Body of pancreas (tissue), 4 donors: ENCODE measurements around the gene REXO4.

Source experiments
- CTCF ChIP-seq, 7 experiments: fragments of 450-650 bp in 4 of 7; fragments of 200-600 bp in 3 of 7; sonication (generic) in 3 of 7; IDR thresholded peaks; one replicate each; pipeline ENCODE4 v1.5.1; 2016 to 2019; ENCODE audit warnings: antibody characterized with exemption in 7 of 7
- POLR2A ChIP-seq, 3 donors: fragments of 450-650 bp; IDR thresholded peaks; one replicate each; pipeline ENCODE4 v1.6.1; 2016; ENCODE audit warnings: antibody characterized with exemption in 3 of 3, mild to moderate bottlenecking in 2 of 3

- TF ChIP-seq CTCF (IDR thresholded peaks at IDR 0.05), result no peak
- TF ChIP-seq POLR2A (IDR thresholded peaks at IDR 0.05), result no peak
These were observed 28.7 kb downstream of the REXO4 start for GRCh38 chr9:133389025-133389557.
